Activated naive CD8-positive, alpha-beta T cell treated with anti-CD3 and anti-CD28 coated beads, Interleukin-2, amount 50 U/mL, for 24 hours (primary cell): ENCODE measurements around the gene ANKMY2.
"Not testable (repeated sequence)": the region's sequence is repeated elsewhere in the genome, so short reads cannot be mapped to it uniquely, and the experiment has no call there.

Experiments
- ATAC-seq: fragments of 150-1000 bp; cut with Tn5 transposase; one replicate; pipeline ENCODE4 v1.10.0; 2021
- DNase-seq: peaks from one replicate; pipeline ENCODE4 v3.0.0; 2021
- H3K27ac Mint-ChIP-seq: one replicate; pipeline ENCODE4 v1.8.0; 2021; ENCODE audit warnings: mild to moderate bottlenecking, mixed read lengths
- H3K27me3 Mint-ChIP-seq: one replicate; pipeline ENCODE4 v1.8.0; 2021; ENCODE audit warnings: mixed read lengths
- H3K36me3 Mint-ChIP-seq: one replicate; pipeline ENCODE4 v1.8.0; 2021; ENCODE audit warnings: low read depth, mixed read lengths
- H3K4me1 Mint-ChIP-seq: one replicate; pipeline ENCODE4 v1.8.0; 2021; ENCODE audit warnings: mixed read lengths
- H3K4me3 Mint-ChIP-seq: one replicate; pipeline ENCODE4 v1.8.0; 2021; ENCODE audit warnings: mild to moderate bottlenecking, moderate library complexity, mixed read lengths
- H3K9me3 Mint-ChIP-seq: one replicate; pipeline ENCODE4 v1.8.0; 2021; ENCODE audit warnings: mixed read lengths

ANKMY2 gene

GRCh38 chr7:16645593-16646471, at the start of gene ANKMY2, which contains the start of gene BZW2:
Gene ANKMY2 (minus strand): TSS chr7:16645754. CDS start chr7:16645573, 181 bp downstream.
Gene BZW2 (plus strand): TSS chr7:16646181. CDS start chr7:16665444, 19,263 bp downstream.
- Mint-ChIP-seq H3K9me3 (no peaks in the 10 kb centered on the region), H3K36me3 (peaks cover 37% of the 10 kb centered on the region), H3K27ac (peak within 1 kb of the TSS; percentile 98), H3K4me3 (peak within 1 kb of the TSS; percentile 96), H3K27me3 (no peaks in the 10 kb centered on the region), H3K4me1 (peaks cover 65% of the 10 kb centered on the region)
- DNase-seq, result peak; percentile 88
- peak; percentile 93 for ATAC-seq

GRCh38 chr7:16694806-16695205, 49.3 kb upstream of the ANKMY2 start:
- peaks cover 6% of the 10 kb centered on the region for H3K4me1 Mint-ChIP-seq
- no peak for ATAC-seq
- DNase-seq, result no peak
- H3K27me3 Mint-ChIP-seq, result no peaks in the 10 kb centered on the region
- no peak overlapping the region for H3K4me3 Mint-ChIP-seq
- H3K36me3 Mint-ChIP-seq, result peaks cover 74% of the 10 kb centered on the region
- H3K27ac Mint-ChIP-seq, result no peak overlapping the region
- H3K9me3 Mint-ChIP-seq, result no peaks in the 10 kb centered on the region

GRCh38 chr7:16693601-16694318, 48.2 kb upstream of the ANKMY2 start:
- H3K36me3 Mint-ChIP-seq, result peaks cover 69% of the 10 kb centered on the region
- H3K4me3 Mint-ChIP-seq, result no peak overlapping the region
- DNase-seq, result no peak
- H3K9me3 Mint-ChIP-seq, result no peaks in the 10 kb centered on the region
- H3K4me1 Mint-ChIP-seq, result peaks cover 6% of the 10 kb centered on the region
- no peak for ATAC-seq
- H3K27me3 Mint-ChIP-seq, result no peaks in the 10 kb centered on the region
- peak overlapping the region; percentile 27 for H3K27ac Mint-ChIP-seq

GRCh38 chr7:16691241-16691640, 45.7 kb upstream of the ANKMY2 start:
- Mint-ChIP-seq H3K36me3 (peaks cover 61% of the 10 kb centered on the region), H3K27me3 (no peaks in the 10 kb centered on the region), H3K4me1 (peaks cover 8% of the 10 kb centered on the region), H3K9me3 (no peaks in the 10 kb centered on the region), H3K4me3 (no peak overlapping the region), H3K27ac (no peak overlapping the region)
- ATAC-seq (no peak), DNase-seq (no peak)

- Mint-ChIP-seq H3K36me3 (peaks cover 64% of the 10 kb centered on the region), H3K4me1 (peaks cover 17% of the 10 kb centered on the region), H3K27ac (no peak overlapping the region), H3K4me3 (no peak overlapping the region), H3K27me3 (no peaks in the 10 kb centered on the region), H3K9me3 (no peaks in the 10 kb centered on the region)
- ATAC-seq (peak; percentile 59), DNase-seq (no peak)
These were observed 42.7 kb upstream of the ANKMY2 start for GRCh38 chr7:16688249-16688648.

- DNase-seq, result no peak
- Mint-ChIP-seq H3K36me3 (peaks cover 63% of the 10 kb centered on the region), H3K9me3 (no peaks in the 10 kb centered on the region), H3K4me3 (no peak overlapping the region), H3K4me1 (peaks cover 19% of the 10 kb centered on the region), H3K27me3 (no peaks in the 10 kb centered on the region), H3K27ac (peak overlapping the region; percentile 69)
- ATAC-seq, result no peak
These were observed 40.0 kb upstream of the ANKMY2 start for GRCh38 chr7:16685535-16685934.

GRCh38 chr7:16684935-16685334, 39.4 kb upstream of the ANKMY2 start:
- Mint-ChIP-seq H3K36me3 (peaks cover 68% of the 10 kb centered on the region), H3K4me1 (peaks cover 19% of the 10 kb centered on the region)
- no peak for DNase-seq

GRCh38 chr7:16678645-16679566, 33.4 kb upstream of the ANKMY2 start:
- H3K27me3 Mint-ChIP-seq, H3K4me3 Mint-ChIP-seq, DNase-seq, H3K4me1 Mint-ChIP-seq, H3K27ac Mint-ChIP-seq, ATAC-seq, H3K9me3 Mint-ChIP-seq: not testable (repeated sequence)
- peaks cover 66% of the 10 kb centered on the region for H3K36me3 Mint-ChIP-seq

More at GRCh38 chr7:16684935-16685334, 39.4 kb upstream of the ANKMY2 start:
- no peaks in the 10 kb centered on the region for H3K9me3 Mint-ChIP-seq
- peak overlapping the region; percentile 72 for H3K27ac Mint-ChIP-seq
- H3K27me3 Mint-ChIP-seq, result no peaks in the 10 kb centered on the region
- peak; percentile 24 for ATAC-seq
- no peak overlapping the region for H3K4me3 Mint-ChIP-seq

- ATAC-seq (no peak), DNase-seq (no peak)
- Mint-ChIP-seq H3K27ac (no peak overlapping the region), H3K27me3 (no peaks in the 10 kb centered on the region), H3K9me3 (no peaks in the 10 kb centered on the region), H3K36me3 (peaks cover 63% of the 10 kb centered on the region), H3K4me3 (no peak overlapping the region), H3K4me1 (peaks cover 3% of the 10 kb centered on the region)
These were observed 32.5 kb upstream of the ANKMY2 start for GRCh38 chr7:16677978-16678494.

GRCh38 chr7:16675277-16675676, 29.7 kb upstream of the ANKMY2 start:
- no peaks in the 10 kb centered on the region for H3K27me3 Mint-ChIP-seq
- H3K4me3 Mint-ChIP-seq, result no peak overlapping the region
- no peak for ATAC-seq
- peaks cover under 1% of the 10 kb centered on the region for H3K9me3 Mint-ChIP-seq
- H3K4me1 Mint-ChIP-seq, result peaks cover 12% of the 10 kb centered on the region
- H3K27ac Mint-ChIP-seq, result no peak overlapping the region
- no peak for DNase-seq
- H3K36me3 Mint-ChIP-seq, result peaks cover 66% of the 10 kb centered on the region

- no peak for ATAC-seq
- Mint-ChIP-seq H3K27me3 (no peaks in the 10 kb centered on the region), H3K36me3 (peaks cover 71% of the 10 kb centered on the region), H3K4me3 (no peak overlapping the region), H3K9me3 (peaks cover 4% of the 10 kb centered on the region), H3K27ac (peak overlapping the region; percentile 23), H3K4me1 (peaks cover 25% of the 10 kb centered on the region)
- DNase-seq, result no peak
These were observed 26.3 kb upstream of the ANKMY2 start for GRCh38 chr7:16671811-16672210.

GRCh38 chr7:16670731-16671344, 25.3 kb upstream of the ANKMY2 start:
- H3K4me1 Mint-ChIP-seq, result peaks cover 25% of the 10 kb centered on the region
- no peak for DNase-seq
- H3K27ac Mint-ChIP-seq, result no peak overlapping the region
- no peak for ATAC-seq
- H3K36me3 Mint-ChIP-seq, result peaks cover 68% of the 10 kb centered on the region
- peaks cover 4% of the 10 kb centered on the region for H3K9me3 Mint-ChIP-seq
- no peaks in the 10 kb centered on the region for H3K27me3 Mint-ChIP-seq
- no peak overlapping the region for H3K4me3 Mint-ChIP-seq

GRCh38 chr7:16670021-16670420, 24.5 kb upstream of the ANKMY2 start:
- Mint-ChIP-seq H3K27me3 (no peaks in the 10 kb centered on the region), H3K27ac (no peak overlapping the region), H3K4me1 (peaks cover 25% of the 10 kb centered on the region), H3K9me3 (peaks cover 4% of the 10 kb centered on the region), H3K36me3 (peaks cover 66% of the 10 kb centered on the region), H3K4me3 (no peak overlapping the region)
- DNase-seq (no peak), ATAC-seq (no peak)
